ENCODE measurements around the gene FSD1.

The FSD1 gene

GRCh38 chr19:4372165-4373012, 68.0 kb downstream of the FSD1 start:
- Mint-ChIP-seq H3K36me3 (no peaks in the 10 kb centered on the region), H3K4me1 (peaks cover 62% of the 10 kb centered on the region)
- no peak for ATAC-seq (ENCODE audit: low read depth)

GRCh38 chr19:4373013-4373367, 68.6 kb downstream of the FSD1 start:
- DNase-seq (ENCODE audit: low spot score in 2 of 2), result no peak
- H3K27ac Mint-ChIP-seq, result no peak overlapping the region
- H3K27me3 Mint-ChIP-seq, result no peaks in the 10 kb centered on the region
- H3K36me3 Mint-ChIP-seq, result no peaks in the 10 kb centered on the region
- peaks cover 60% of the 10 kb centered on the region for H3K4me1 Mint-ChIP-seq
- H3K9me3 Mint-ChIP-seq, result no peaks in the 10 kb centered on the region
- ATAC-seq (ENCODE audit: low read depth), result no peak
- H3K4me3 Mint-ChIP-seq, result no peak overlapping the region

More at GRCh38 chr19:4372165-4373012, 68.0 kb downstream of the FSD1 start:
- Mint-ChIP-seq H3K4me3 (no peak overlapping the region), H3K9me3 (no peaks in the 10 kb centered on the region), H3K27ac (no peak overlapping the region), H3K27me3 (no peaks in the 10 kb centered on the region)
- DNase-seq (ENCODE audit: low spot score in 2 of 2), result no peak
